PC-9 (cell line): ENCODE data around the gene WDR12. TPM values are rescaled to one million over a fixed set of nuclear protein-coding genes. Genes with fewer than 3 reads are reported as not detected.
A peak's percentile ranks its signal among the peaks of the same experiment; 100 is the strongest.
"Not testable (repeated sequence)": the region's sequence is repeated elsewhere in the genome, so short reads cannot be mapped to it uniquely, and the experiment has no call there.

Experiments used
- BruUV-seq: library from RNA; stranded (reverse); fragments of 400-500 nt; replicated peaks from 2 replicates; lab custom pipeline; 2021; lab: Mats Ljungman, UMichigan
- CTCF ChIA-PET: fragments of 300-600 bp; sonication (Branson Sonifier 250); formaldehyde crosslinking; loops from one replicate; lab custom pipeline; 2022; ENCODE audit warnings: antibody characterized with exemption; lab: Charles Lee
- POLR2A ChIA-PET: fragments of 300-600 bp; sonication (Branson Sonifier 250); formaldehyde crosslinking; loops from one replicate; lab custom pipeline; 2022; ENCODE audit warnings: antibody characterized with exemption; ENCODE audit not compliant: unreplicated experiment; lab: Charles Lee
- DNase-seq, 2 experiments: peaks; one replicate each; pipeline versions ENCODE4 v3.0.0 to v3.0.0-alpha.2; 2015 to 2022; ENCODE audit warnings: mixed read lengths in 1 of 2
- H2AFZ ChIP-seq: fragments of 200-600 bp; sonication (generic); 2 replicates; pipeline ENCODE4 v1.8.1; 2017; ENCODE audit warnings: antibody characterized with exemption
- H3F3A ChIP-seq: fragments of 200-600 bp; sonication (generic); 2 replicates; pipeline ENCODE4 v1.8.1; 2017; ENCODE audit warnings: antibody characterized with exemption, mild to moderate bottlenecking, low read depth; ENCODE audit not compliant: insufficient read depth
- H3K27ac ChIP-seq: fragments of 200-600 bp; sonication (generic); 2 replicates; pipeline ENCODE4 v1.6.1; 2016; ENCODE audit warnings: mixed run types
- H3K27me3 ChIP-seq: fragments of 200-600 bp; sonication (generic); 2 replicates; pipeline ENCODE4 v1.6.1; 2016; ENCODE audit warnings: low read depth, mixed run types; ENCODE audit not compliant: insufficient read depth
- H3K36me3 ChIP-seq: fragments of 200-600 bp; sonication (generic); 2 replicates; pipeline ENCODE4 v1.6.1; 2016; ENCODE audit warnings: low read depth, mixed run types
- H3K4me1 ChIP-seq: fragments of 200-600 bp; sonication (generic); replicated peaks from 2 replicates; pipeline ENCODE4 v1.6.1; 2016; ENCODE audit warnings: mixed run types; ENCODE audit not compliant: insufficient read depth
- H3K4me2 ChIP-seq: fragments of 200-600 bp; sonication (generic); 2 replicates; pipeline ENCODE4 v1.6.1; 2017; ENCODE audit warnings: mixed run types
- H3K4me3 ChIP-seq: fragments of 200-600 bp; sonication (generic); 2 replicates; pipeline ENCODE4 v1.6.1; 2016; ENCODE audit warnings: mixed run types
- H3K79me2 ChIP-seq: fragments of 200-600 bp; sonication (generic); 2 replicates; pipeline ENCODE4 v1.6.1; 2017; ENCODE audit warnings: low read depth, mixed run types
- H3K9me2 ChIP-seq: fragments of 200-600 bp; sonication (generic); 2 replicates; pipeline ENCODE4 v1.8.1; 2017; ENCODE audit warnings: mild to moderate bottlenecking; ENCODE audit not compliant: insufficient read depth
- H3K9me3 ChIP-seq: fragments of 200-600 bp; sonication (generic); 2 replicates; pipeline ENCODE4 v1.8.1; 2016; ENCODE audit warnings: low read depth; ENCODE audit not compliant: insufficient read depth
- H4K20me1 ChIP-seq: fragments of 200-600 bp; sonication (generic); 2 replicates; pipeline ENCODE4 v1.8.1; 2017; ENCODE audit not compliant: insufficient read depth
- EZH2 ChIP-seq: fragments of 200-600 bp; sonication (generic); IDR thresholded peaks from 2 replicates; pipeline ENCODE4 v1.8.0; 2017; ENCODE audit warnings: antibody characterized with exemption, low read depth
- intact Hi-C: fragments of 100-400 bp; cut with micrococcal nuclease; formaldehyde crosslinking; loops from one replicate; pipeline ENCODE4 v1.10.0; 2022; ENCODE audit not compliant: unreplicated experiment
- total RNA-seq: library from RNA; stranded (reverse); gene quantifications from 2 replicates; pipeline ENCODE4 v1.2.3, GENCODE V29; 2021
- TF ChIP-seq, protein P1 (sequence below): fragments of 200-600 bp; sonication (generic); conservative IDR thresholded peaks from 2 replicates; pipeline ENCODE4 v1.6.1; 2017; ENCODE audit warnings: mixed run types, antibody characterized with exemption, mild to moderate bottlenecking, moderate library complexity

Gene WDR12
- total RNA-seq, 1 experiment from 2014 or later: 45.3 TPM

DNA sequence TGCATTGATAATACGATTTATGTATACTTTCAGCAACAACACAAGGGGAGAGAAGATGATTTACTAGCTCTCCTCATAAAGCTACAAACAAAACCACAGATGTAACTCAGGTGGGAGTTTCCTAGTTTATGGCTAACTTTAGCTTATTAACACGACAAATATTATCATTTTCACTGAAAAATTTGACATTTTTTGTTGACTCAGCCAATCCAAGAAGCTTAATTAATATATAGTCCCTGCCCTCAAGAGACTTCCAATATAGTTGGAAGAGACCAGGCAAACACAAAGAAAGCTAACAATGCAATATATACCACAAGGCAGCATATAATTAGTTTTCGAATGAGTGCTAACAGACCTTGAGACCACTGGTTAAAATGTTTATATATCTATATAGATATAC is 775 bp downstream of the WDR12 start:
- Histone ChIP-seq H3K9me3 (no peaks in the 10 kb centered on the region), H3K36me3 (no peaks in the 10 kb centered on the region), H3K79me2 (peaks cover 41% of the 10 kb centered on the region), H3K27me3 (no peaks in the 10 kb centered on the region), H3K27ac (no peak overlapping the region; the same call in 1 of the 2 replicates), H2AFZ (peak overlapping the region; percentile 87; the same call in 1 of the 2 replicates), H3K9me2 (no peaks in the 10 kb centered on the region), H3K4me3 (peak overlapping the region; percentile 96), H4K20me1 (no peaks in the 10 kb centered on the region), H3K4me2 (peak overlapping the region; percentile 75), H3K4me1 (peaks cover 13% of the 10 kb centered on the region; the same call in 1 of the 2 replicates), H3F3A (peaks cover 12% of the 10 kb centered on the region; the same call in 1 of the 2 replicates)
- CTCF ChIA-PET: no interaction called here
- DNase-seq: no peak
- intact Hi-C loops: loop anchor here (2.0 to 5.0 kb wide), 2 partner anchors 107 to 328 kb away; partner anchors contain the start of gene CYP20A1
- POLR2A ChIA-PET: no interaction called here
- TF ChIP-seq, protein P1, sequence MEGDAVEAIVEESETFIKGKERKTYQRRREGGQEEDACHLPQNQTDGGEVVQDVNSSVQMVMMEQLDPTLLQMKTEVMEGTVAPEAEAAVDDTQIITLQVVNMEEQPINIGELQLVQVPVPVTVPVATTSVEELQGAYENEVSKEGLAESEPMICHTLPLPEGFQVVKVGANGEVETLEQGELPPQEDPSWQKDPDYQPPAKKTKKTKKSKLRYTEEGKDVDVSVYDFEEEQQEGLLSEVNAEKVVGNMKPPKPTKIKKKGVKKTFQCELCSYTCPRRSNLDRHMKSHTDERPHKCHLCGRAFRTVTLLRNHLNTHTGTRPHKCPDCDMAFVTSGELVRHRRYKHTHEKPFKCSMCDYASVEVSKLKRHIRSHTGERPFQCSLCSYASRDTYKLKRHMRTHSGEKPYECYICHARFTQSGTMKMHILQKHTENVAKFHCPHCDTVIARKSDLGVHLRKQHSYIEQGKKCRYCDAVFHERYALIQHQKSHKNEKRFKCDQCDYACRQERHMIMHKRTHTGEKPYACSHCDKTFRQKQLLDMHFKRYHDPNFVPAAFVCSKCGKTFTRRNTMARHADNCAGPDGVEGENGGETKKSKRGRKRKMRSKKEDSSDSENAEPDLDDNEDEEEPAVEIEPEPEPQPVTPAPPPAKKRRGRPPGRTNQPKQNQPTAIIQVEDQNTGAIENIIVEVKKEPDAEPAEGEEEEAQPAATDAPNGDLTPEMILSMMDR: no peak
- TF ChIP-seq EZH2: no peak
- BruUV-seq: no TSS peak

DNA sequence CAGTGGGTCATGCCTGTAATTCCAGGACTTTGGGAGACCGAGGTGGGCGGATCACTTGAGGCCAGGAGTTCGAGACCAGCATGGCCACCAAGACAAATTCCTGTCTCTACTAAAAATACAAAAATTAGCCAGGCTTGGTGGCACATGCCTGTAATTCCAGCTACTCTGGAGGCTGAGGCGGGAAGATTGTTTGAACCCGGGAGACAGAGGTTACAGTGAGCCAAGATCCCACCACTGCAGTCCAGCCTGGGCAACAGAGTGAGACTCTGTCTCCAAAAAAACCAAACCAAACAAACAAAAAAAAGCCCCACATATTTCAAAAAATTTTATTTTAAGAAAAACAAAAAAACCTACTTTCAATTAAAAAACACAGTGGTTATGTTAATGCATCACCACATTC is 1.2 kb downstream of the WDR12 start:
- H3K27ac ChIP-seq, H3K9me2 ChIP-seq, POLR2A ChIA-PET, H3K9me3 ChIP-seq, DNase-seq, H3K27me3 ChIP-seq, H2AFZ ChIP-seq, CTCF ChIA-PET, H4K20me1 ChIP-seq, H3K36me3 ChIP-seq: not testable (repeated sequence)
- intact Hi-C loops: loop anchor here (2.0 to 5.0 kb wide), 2 partner anchors 107 to 329 kb away; partner anchors contain the start of gene CYP20A1
- peaks cover 41% of the 10 kb centered on the region for H3K79me2 ChIP-seq
- TSS peak; percentile 27 for BruUV-seq
- H3K4me1 ChIP-seq: peaks cover 13% of the 10 kb centered on the region; the same call in 1 of the 2 replicates
- peaks cover 12% of the 10 kb centered on the region; the same call in 1 of the 2 replicates for H3F3A ChIP-seq
- peak overlapping the region; percentile 75 for H3K4me2 ChIP-seq
- H3K4me3 ChIP-seq: peak overlapping the region; percentile 96

DNA sequence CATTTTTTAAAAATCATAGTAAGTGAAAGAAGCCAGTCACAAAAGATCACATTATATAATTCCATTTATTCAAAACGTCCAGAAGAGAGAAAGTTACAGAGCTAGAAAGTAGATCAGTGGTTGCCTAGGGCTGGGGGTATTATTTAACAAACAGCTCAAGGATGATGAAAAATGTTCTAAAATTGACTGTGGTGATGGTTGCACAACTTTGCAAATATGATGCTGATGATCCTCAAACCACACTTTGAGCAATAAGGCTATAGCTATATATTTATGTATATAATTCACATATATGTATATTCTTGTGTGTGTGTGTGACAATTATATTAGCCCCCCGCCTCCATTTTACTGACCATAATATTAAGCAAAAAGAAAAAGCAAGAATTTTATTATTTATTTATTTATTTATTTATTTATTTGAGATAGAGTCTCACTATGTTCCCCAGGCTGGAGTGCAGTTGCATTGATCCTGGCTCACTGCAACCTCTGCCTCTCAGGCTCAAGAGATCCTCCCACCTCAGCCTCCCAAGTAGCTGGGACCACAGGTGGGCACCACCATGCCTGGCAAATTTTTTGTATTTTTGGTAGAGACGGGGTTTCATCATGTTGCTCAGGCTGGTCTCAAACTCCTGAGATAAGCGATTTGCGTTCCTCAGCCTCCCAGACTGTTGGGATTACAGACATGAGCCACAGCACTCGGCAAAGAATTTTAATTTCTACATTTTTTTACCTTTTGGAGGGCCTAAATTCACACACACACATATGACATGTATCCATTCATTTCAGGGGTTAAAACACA is 1.9 kb downstream of the WDR12 start:
- H3K4me2 ChIP-seq: peak overlapping the region; percentile 75
- CTCF ChIA-PET: no interaction called here
- no peaks in the 10 kb centered on the region for H3K9me2 ChIP-seq

More for the DNA sequence above, 1.9 kb downstream of the WDR12 start:
- BruUV-seq: no TSS peak
- Histone ChIP-seq H3K9me3 (no peaks in the 10 kb centered on the region), H3K79me2 (peaks cover 41% of the 10 kb centered on the region), H3F3A (peaks cover 12% of the 10 kb centered on the region; the same call in 1 of the 2 replicates), H4K20me1 (no peaks in the 10 kb centered on the region), H2AFZ (no peak overlapping the region), H3K27ac (no peak overlapping the region), H3K4me3 (peak overlapping the region; percentile 96; the same call in 1 of the 2 replicates), H3K27me3 (no peaks in the 10 kb centered on the region), H3K4me1 (peaks cover 13% of the 10 kb centered on the region; the same call in 1 of the 2 replicates), H3K36me3 (0 out of 2 replicates have a peak, but pooled peaks cover 2% of the 10 kb centered on the region)
- POLR2A ChIA-PET: no interaction called here
- no peak for DNase-seq
- TF ChIP-seq EZH2: no peak
- TF ChIP-seq, protein P1: no peak
- intact Hi-C loops: loop anchor here (2.0 to 5.0 kb wide), 2 partner anchors 108 to 329 kb away; partner anchors contain the start of gene CYP20A1
